IMR-90 (cell line): ENCODE measurements around the gene MPST. TPM values are rescaled to one million over a fixed set of nuclear protein-coding genes. Genes with fewer than 3 reads are reported as not detected.

Source experiments
- ATAC-seq: fragments of 200-7000 bp; cut with Tn5 transposase; 2 replicates; pipeline ENCODE4 v1.9.1; 2020; ENCODE audit warnings: low read depth, mild to moderate bottlenecking, moderate library complexity
- BruUV-seq: library from RNA; stranded (reverse); fragments of 400-500 nt; replicated peaks from 2 replicates; lab custom pipeline; 2021; lab: Mats Ljungman, UMichigan
- CTCF ChIA-PET: fragments of 300-600 bp; formaldehyde crosslinking; extraction: SDS; loops from one replicate; lab custom pipeline; 2021; ENCODE audit warnings: antibody characterized with exemption; lab: Yijun Ruan, JAX
- POLR2A ChIA-PET: fragments of 300-600 bp; sonication (Branson Sonifier 250); formaldehyde crosslinking; loops from one replicate; lab custom pipeline; 2022; ENCODE audit warnings: antibody characterized with exemption; ENCODE audit not compliant: unreplicated experiment; lab: Charles Lee
- DNase-seq: peaks from one replicate; pipeline ENCODE4 v3.0.0; 2013
- H2AFZ ChIP-seq: replicated peaks from 2 replicates; pipeline ENCODE3; 2013; ENCODE audit warnings: low read length, mild to moderate bottlenecking; ENCODE audit not compliant: poor library complexity
- H2AK5ac ChIP-seq: 2 replicates; pipeline ENCODE4 v1.6.1; 2013; ENCODE audit warnings: low read depth, low read length, inconsistent platforms
- H2AK9ac ChIP-seq: replicated peaks from 2 replicates; pipeline ENCODE3; 2013; ENCODE audit warnings: mild to moderate bottlenecking, low read depth, low read length, moderate library complexity; ENCODE audit not compliant: poor library complexity
- H2BK120ac ChIP-seq: 2 replicates; pipeline ENCODE4 v1.6.1; 2013; ENCODE audit warnings: low read depth, low read length, inconsistent platforms
- H2BK15ac ChIP-seq: 3 replicates; pipeline ENCODE4 v1.6.1; 2013; ENCODE audit warnings: low read depth, low read length, inconsistent platforms
- H2BK20ac ChIP-seq: 2 replicates; pipeline ENCODE4 v1.6.1; 2013; ENCODE audit warnings: low read depth, mild to moderate bottlenecking, inconsistent platforms, low read length, moderate library complexity
- H2BK5ac ChIP-seq: 2 replicates; pipeline ENCODE4 v1.6.1; 2013; ENCODE audit warnings: mild to moderate bottlenecking, low read depth, low read length, inconsistent platforms; ENCODE audit not compliant: poor library complexity, severe bottlenecking
- H3K14ac ChIP-seq: replicated peaks from 2 replicates; pipeline ENCODE4 v1.6.1; 2013; ENCODE audit warnings: low read depth, low read length, inconsistent platforms
- H3K18ac ChIP-seq: 2 replicates; pipeline ENCODE4 v1.6.1; 2013; ENCODE audit warnings: low read depth, low read length, control low read depth
- H3K23ac ChIP-seq: 2 replicates; pipeline ENCODE4 v1.6.1; 2013; ENCODE audit warnings: low read depth, low read length, inconsistent platforms
- H3K27ac ChIP-seq: 2 replicates; pipeline ENCODE4 v1.5.1; 2013; ENCODE audit warnings: mild to moderate bottlenecking, control low read depth, low read length; ENCODE audit not compliant: insufficient read depth
- H3K27me3 ChIP-seq: 2 replicates; pipeline ENCODE4 v1.6.1; 2013; ENCODE audit warnings: low read length; ENCODE audit not compliant: control insufficient read depth, insufficient read depth
- H3K36me3 ChIP-seq: 2 replicates; pipeline ENCODE4 v1.6.1; 2013; ENCODE audit warnings: low read length, mixed read lengths; ENCODE audit not compliant: control insufficient read depth, insufficient read depth
- H3K4ac ChIP-seq: 2 replicates; pipeline ENCODE4 v1.6.1; 2013; ENCODE audit warnings: low read depth, low read length, inconsistent platforms
- H3K4me1 ChIP-seq: 2 replicates; pipeline ENCODE4 v1.6.1; 2013; ENCODE audit warnings: low read length, mixed read lengths; ENCODE audit not compliant: control insufficient read depth, insufficient read depth
- H3K4me2 ChIP-seq: 2 replicates; pipeline ENCODE4 v1.6.1; 2013; ENCODE audit warnings: low read depth, mild to moderate bottlenecking, control low read depth, low read length, moderate library complexity
- H3K4me3 ChIP-seq: 2 replicates; pipeline ENCODE4 v1.5.1; 2013; ENCODE audit warnings: low read depth, mild to moderate bottlenecking, control low read depth, low read length, moderate library complexity; ENCODE audit not compliant: insufficient read depth
- H3K56ac ChIP-seq: 2 replicates; pipeline ENCODE4 v1.6.1; 2013; ENCODE audit warnings: low read length, inconsistent platforms; ENCODE audit not compliant: insufficient read depth; ENCODE audit errors: extremely low read depth
- H3K79me1 ChIP-seq, 2 experiments: 2 replicates each; pipeline ENCODE4 v1.6.1; 2013; ENCODE audit warnings: low read length in 2 of 2, inconsistent platforms in 1 of 2, low read depth in 1 of 2
- H3K9ac ChIP-seq: 2 replicates; pipeline ENCODE4 v1.6.1; 2013; ENCODE audit warnings: low read depth, low read length, control low read depth
- H3K9me1 ChIP-seq: 2 replicates; pipeline ENCODE4 v1.6.1; 2013; ENCODE audit warnings: low read length, inconsistent platforms; ENCODE audit not compliant: insufficient read depth
- H3K9me3 ChIP-seq: 2 replicates; pipeline ENCODE4 v1.6.1; 2013; ENCODE audit warnings: low read length; ENCODE audit not compliant: control insufficient read depth, insufficient read depth
- H4K20me1 ChIP-seq: 2 replicates; pipeline ENCODE4 v1.6.1; 2013; ENCODE audit warnings: low read length, inconsistent platforms; ENCODE audit not compliant: insufficient read depth
- H4K5ac ChIP-seq: 2 replicates; pipeline ENCODE4 v1.6.1; 2013; ENCODE audit warnings: mild to moderate bottlenecking, low read depth, low read length, control low read depth
- H4K8ac ChIP-seq, 2 experiments: 2 replicates each; pipeline ENCODE4 v1.6.1; 2013; ENCODE audit warnings: low read depth in 2 of 2, low read length in 2 of 2, control low read depth in 1 of 2, inconsistent platforms in 1 of 2
- H4K91ac ChIP-seq: 2 replicates; pipeline ENCODE4 v1.6.1; 2013; ENCODE audit warnings: low read depth, low read length, inconsistent platforms; ENCODE audit not compliant: insufficient read depth
- BHLHE40 ChIP-seq: fragments of 150-350 bp; IDR thresholded peaks from 2 replicates; pipeline ENCODE4 v1.6.1; 2016; ENCODE audit warnings: mild to moderate bottlenecking, low read depth, low read length
- CEBPB ChIP-seq: IDR thresholded peaks from 2 replicates; pipeline ENCODE4 v1.6.1; 2012; ENCODE audit warnings: low read depth, low read length, improper control_type of control experiment
- CTCF ChIP-seq: conservative IDR thresholded peaks from 2 replicates; pipeline ENCODE4 v1.5.1; 2012; ENCODE audit warnings: mild to moderate bottlenecking, low read depth, low read length, improper control_type of control experiment
- FOS ChIP-seq: fragments of 150-350 bp; IDR thresholded peaks from 2 replicates; pipeline ENCODE4 v1.6.1; 2016; ENCODE audit warnings: low read depth, low read length
- MAFK ChIP-seq: IDR thresholded peaks from 2 replicates; pipeline ENCODE4 v1.6.1; 2012; ENCODE audit warnings: low read depth, low read length, improper control_type of control experiment
- MAZ ChIP-seq: IDR thresholded peaks from 2 replicates; pipeline ENCODE4 v1.6.1; 2012; ENCODE audit warnings: low read depth, mild to moderate bottlenecking, low read length, improper control_type of control experiment, moderate library complexity, borderline replicate concordance
- POLR2A ChIP-seq: IDR thresholded peaks from 2 replicates; pipeline ENCODE4 v1.6.1; 2012; ENCODE audit warnings: mild to moderate bottlenecking, low read depth, low read length
- RAD21 ChIP-seq: IDR thresholded peaks from 2 replicates; pipeline ENCODE4 v1.6.1; 2012; ENCODE audit warnings: low read length, improper control_type of control experiment
- RFX5 ChIP-seq: IDR thresholded peaks from 2 replicates; pipeline ENCODE4 v1.8.0; 2012; ENCODE audit warnings: low read depth, mild to moderate bottlenecking, low read length, moderate library complexity
- SMC3 ChIP-seq: fragments of 150-350 bp; IDR thresholded peaks from 2 replicates; pipeline ENCODE4 v1.6.1; 2016; ENCODE audit warnings: low read depth, mild to moderate bottlenecking, antibody characterized with exemption, low read length, moderate library complexity
- USF2 ChIP-seq: fragments of 150-350 bp; IDR thresholded peaks from 2 replicates; pipeline ENCODE4 v1.6.1; 2017; ENCODE audit warnings: mild to moderate bottlenecking, antibody characterized with exemption, low read length, low read depth
- WGBS, 2 experiments: methylation state at CpG; one replicate each; pipeline versions ENCODE4 v1.1.5 to v1.1.7; 2013; ENCODE audit warnings: missing lambda C conversion rate in 2 of 2; ENCODE audit not compliant: insufficient read length in 1 of 2; ENCODE audit errors: extremely low coverage in 2 of 2; 5-methylcytosine and 5-hydroxymethylcytosine counted together
- dilution Hi-C: fragments of 300-500 bp; cut with HindIII; formaldehyde crosslinking; loops from one replicate; pipeline ENCODE4 v1.14.3; 2018; ENCODE audit warnings: low sequenced_read_pairs; ENCODE audit not compliant: unreplicated experiment
- in situ Hi-C: fragments of 300-500 bp; cut with MboI; formaldehyde crosslinking; loops from 3 replicates; pipeline ENCODE4 v1.14.3; 2019; ENCODE audit warnings: low sequenced_read_pairs, inconsistent platforms, mixed read lengths
- intact Hi-C: fragments of 100-400 bp; cut with micrococcal nuclease; formaldehyde crosslinking; loops from 2 replicates; pipeline ENCODE4 v1.10.0; 2022
- polyA plus RNA-seq, 3 experiments: library from polyadenylated mRNA; depleted of rRNA; stranded (reverse); fragments of >200 nt; gene quantifications; 2 replicates each; pipeline ENCODE4 v1.2.3, GENCODE V29; 2012; ENCODE audit warnings: low replicate concordance in 1 of 3
- total RNA-seq: library from RNA; depleted of rRNA; stranded (reverse); fragments of >200 nt; gene quantifications from 2 replicates; pipeline ENCODE4 v1.2.3, GENCODE V29; 2012
- TF ChIP-seq, protein P1 (sequence below): fragments of 150-350 bp; IDR thresholded peaks from 2 replicates; pipeline ENCODE4 v1.6.1; 2016; ENCODE audit warnings: low read depth, mild to moderate bottlenecking, low read length, moderate library complexity, borderline replicate concordance

The MPST gene
- total and polyA plus RNA-seq, 2 of the 4 experiments (the other 2 are of a cell fraction) = 19.2 to 43.0 TPM

- Histone ChIP-seq H2BK15ac (0 out of 3 replicates have a peak within 1 kb of the TSS, but pooled peaks have one; percentile 4), H3K4me2 (peak within 1 kb of the TSS; percentile 96), H2AK5ac (0 out of 2 replicates have a peak within 1 kb of the TSS, but pooled peaks have one; percentile 2), H3K23ac (peak within 1 kb of the TSS; percentile 45), H3K56ac (no peak within 1 kb of the TSS), H4K5ac (peak within 1 kb of the TSS; percentile 19; the same call in 1 of the 2 replicates), H3K18ac (peak within 1 kb of the TSS; percentile 9; the same call in 1 of the 2 replicates), H3K9me3 (no peaks in the 10 kb centered on the region), H3K27me3 (0 out of 2 replicates have a peak, but pooled peaks cover 2% of the 10 kb centered on the region), H4K20me1 (no peaks in the 10 kb centered on the region), H2BK120ac (no peak within 1 kb of the TSS), H3K36me3 (peaks cover 14% of the 10 kb centered on the region; the same call in 1 of the 2 replicates), H3K4ac (peak within 1 kb of the TSS; percentile 65), H2BK5ac (no peak within 1 kb of the TSS), H3K79me1 (peaks cover 7 to 17% of the 10 kb centered on the region in 2 experiments; a peak in 3 of 4 replicates), H3K9ac (peak within 1 kb of the TSS; percentile 66), H3K27ac (peak within 1 kb of the TSS; percentile 44; the same call in 1 of the 2 replicates), H3K14ac (peak within 1 kb of the TSS; percentile 83; the same call in 1 of the 2 replicates), H3K4me1 (peaks cover 4% of the 10 kb centered on the region; the same call in 1 of the 2 replicates), H3K4me3 (peak within 1 kb of the TSS; percentile 89), H2AFZ (peak within 1 kb of the TSS; percentile 97), H2BK20ac (no peak within 1 kb of the TSS), H4K91ac (no peak within 1 kb of the TSS; the same call in 1 of the 2 replicates), H3K9me1 (peaks cover 13% of the 10 kb centered on the region; the same call in 1 of the 2 replicates), H2AK9ac (peak within 1 kb of the TSS; percentile 91), H4K8ac (peak within 1 kb of the TSS in 1 of 2 experiments; percentile 74; a peak in 1 of 4 replicates)
- ChIA-PET POLR2A (no interaction called here), CTCF (no interaction called here)
- ATAC-seq (peak; percentile 99), DNase-seq (peak; percentile 59)
- in situ Hi-C loops (no loop called here), dilution Hi-C loops (no loop called here), intact Hi-C loops (loop anchor here (5.0 kb wide), 1 partner anchor 146 kb away; no protein-coding TSS in a partner anchor)
- 0% methylated on average over 13 of the region's 89 CpGs; no CpG with 5 or more reads in 1 of the 2 experiments for WGBS, 2 experiments
- BruUV-seq = no TSS peak
- TF ChIP-seq BHLHE40 = no peak
- TF ChIP-seq MAZ = peak; percentile 55; the same call in 1 of the 2 replicates
- 0 out of 2 replicates have a peak, but pooled peaks have one; percentile 9 for TF ChIP-seq CTCF
- TF ChIP-seq FOS = no peak
- TF ChIP-seq, protein P1, sequence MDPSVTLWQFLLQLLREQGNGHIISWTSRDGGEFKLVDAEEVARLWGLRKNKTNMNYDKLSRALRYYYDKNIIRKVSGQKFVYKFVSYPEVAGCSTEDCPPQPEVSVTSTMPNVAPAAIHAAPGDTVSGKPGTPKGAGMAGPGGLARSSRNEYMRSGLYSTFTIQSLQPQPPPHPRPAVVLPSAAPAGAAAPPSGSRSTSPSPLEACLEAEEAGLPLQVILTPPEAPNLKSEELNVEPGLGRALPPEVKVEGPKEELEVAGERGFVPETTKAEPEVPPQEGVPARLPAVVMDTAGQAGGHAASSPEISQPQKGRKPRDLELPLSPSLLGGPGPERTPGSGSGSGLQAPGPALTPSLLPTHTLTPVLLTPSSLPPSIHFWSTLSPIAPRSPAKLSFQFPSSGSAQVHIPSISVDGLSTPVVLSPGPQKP = no peak
- no peak for TF ChIP-seq SMC3
- peak; percentile 74 for TF ChIP-seq POLR2A
- no peak for TF ChIP-seq CEBPB
- TF ChIP-seq RAD21 = no peak
- no peak for TF ChIP-seq MAFK
- TF ChIP-seq USF2 = no peak
- TF ChIP-seq RFX5 = no peak
Measured at GRCh38 chr22:37051391-37052385, 32.1 kb downstream of the MPST start, which contains the start of gene KCTD17. Gene KCTD17 (plus strand): TSS chr22:37051742. CDS start chr22:37051761, 19 bp downstream.
